ENCODE data around the gene CCDC3.

Gene CCDC3

DNA sequence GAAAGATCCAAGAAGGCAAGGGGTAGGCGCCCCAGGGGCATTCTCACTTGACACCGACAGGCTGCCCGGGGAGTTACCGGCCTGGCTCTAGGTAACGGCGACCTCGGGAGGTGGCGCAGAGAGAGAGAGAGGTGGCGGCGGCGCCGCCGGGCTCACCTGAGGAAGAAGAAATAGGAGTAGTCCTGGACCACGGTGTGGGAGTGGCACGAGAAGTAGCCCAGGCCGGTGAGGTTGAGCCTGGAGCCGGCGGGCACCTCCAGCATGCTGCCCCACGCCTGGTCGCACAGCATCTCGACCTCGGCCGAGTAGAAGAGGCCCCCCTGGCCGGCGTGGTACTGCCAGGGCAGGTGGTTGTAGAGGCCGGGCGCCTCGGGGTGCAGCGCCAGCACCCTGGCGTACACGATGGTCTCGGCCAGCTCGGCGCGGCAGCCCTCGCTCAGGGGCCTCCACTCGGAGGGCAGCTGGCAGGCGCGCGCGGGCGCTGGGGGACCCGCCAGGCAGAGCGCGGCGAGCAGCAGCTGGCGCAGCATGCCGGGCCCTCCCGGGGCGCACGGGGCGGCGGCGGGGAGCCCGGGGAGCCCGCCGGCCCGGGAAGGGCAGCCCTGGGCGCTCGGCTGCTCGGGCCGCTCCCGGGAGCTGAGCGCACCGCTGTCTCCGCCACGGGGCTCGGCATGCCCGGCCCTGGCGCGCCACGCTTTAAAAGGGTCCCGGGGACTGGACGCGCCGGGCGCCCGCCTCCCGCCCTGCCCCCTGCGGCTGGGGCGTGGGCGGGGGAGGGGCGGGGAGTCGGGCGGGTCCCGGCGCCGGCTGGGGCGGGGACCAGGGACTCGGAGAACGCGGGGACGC is at the start of gene CCDC3:
TSS of gene CCDC3 (minus strand) at position 673 of the 846 bp plus-strand sequence. CDS start at position 530, 143 bp downstream.
- Histone ChIP-seq H3K9me2 (replicated peaks; ENCODE audit: insufficient read depth, low read length) (no peaks in the 10 kb centered on the region), H3K36me3 (replicated peaks; ENCODE audit: insufficient read depth, low read length) (no peaks in the 10 kb centered on the region), H2AFZ (ENCODE audit: low read length) (no peak within 1 kb of the TSS), H3K27ac (ENCODE audit: low read length) (no peak within 1 kb of the TSS), H3K4me1 (ENCODE audit: low read length) (no peaks in the 10 kb centered on the region), H3K27me3 (replicated peaks; ENCODE audit: insufficient read depth, low read length) (no peaks in the 10 kb centered on the region), H4K20me1 (ENCODE audit: insufficient read depth, low read length) (no peaks in the 10 kb centered on the region), H3F3A (ENCODE audit: insufficient read depth, low read length) (no peaks in the 10 kb centered on the region), H3K4me2 (ENCODE audit: low read depth, low read length) (0 out of 2 replicates have a peak within 1 kb of the TSS, but pooled peaks have one; percentile 21), H3K79me2 (ENCODE audit: low read length) (no peaks in the 10 kb centered on the region), H3K9me3 (replicated peaks; ENCODE audit: insufficient read depth, low read length) (no peaks in the 10 kb centered on the region), H3K4me3 (ENCODE audit: low read length) (no peak within 1 kb of the TSS; the same call in 1 of the 2 replicates), H3K9ac (ENCODE audit: low read length) (no peak within 1 kb of the TSS)
- DNase-seq = no peak
- no peak for TF ChIP-seq EZH2 (optimal IDR thresholded peaks at IDR 0.05; ENCODE audit: low read depth, low read length)
- TF ChIP-seq, protein P1, sequence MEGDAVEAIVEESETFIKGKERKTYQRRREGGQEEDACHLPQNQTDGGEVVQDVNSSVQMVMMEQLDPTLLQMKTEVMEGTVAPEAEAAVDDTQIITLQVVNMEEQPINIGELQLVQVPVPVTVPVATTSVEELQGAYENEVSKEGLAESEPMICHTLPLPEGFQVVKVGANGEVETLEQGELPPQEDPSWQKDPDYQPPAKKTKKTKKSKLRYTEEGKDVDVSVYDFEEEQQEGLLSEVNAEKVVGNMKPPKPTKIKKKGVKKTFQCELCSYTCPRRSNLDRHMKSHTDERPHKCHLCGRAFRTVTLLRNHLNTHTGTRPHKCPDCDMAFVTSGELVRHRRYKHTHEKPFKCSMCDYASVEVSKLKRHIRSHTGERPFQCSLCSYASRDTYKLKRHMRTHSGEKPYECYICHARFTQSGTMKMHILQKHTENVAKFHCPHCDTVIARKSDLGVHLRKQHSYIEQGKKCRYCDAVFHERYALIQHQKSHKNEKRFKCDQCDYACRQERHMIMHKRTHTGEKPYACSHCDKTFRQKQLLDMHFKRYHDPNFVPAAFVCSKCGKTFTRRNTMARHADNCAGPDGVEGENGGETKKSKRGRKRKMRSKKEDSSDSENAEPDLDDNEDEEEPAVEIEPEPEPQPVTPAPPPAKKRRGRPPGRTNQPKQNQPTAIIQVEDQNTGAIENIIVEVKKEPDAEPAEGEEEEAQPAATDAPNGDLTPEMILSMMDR (IDR thresholded peaks at IDR 0.05; ENCODE audit: low read length) = no peak
- TF ChIP-seq EZH2phosphoT487 (IDR thresholded peaks at IDR 0.05; ENCODE audit: low read length) = no peak

DNA sequence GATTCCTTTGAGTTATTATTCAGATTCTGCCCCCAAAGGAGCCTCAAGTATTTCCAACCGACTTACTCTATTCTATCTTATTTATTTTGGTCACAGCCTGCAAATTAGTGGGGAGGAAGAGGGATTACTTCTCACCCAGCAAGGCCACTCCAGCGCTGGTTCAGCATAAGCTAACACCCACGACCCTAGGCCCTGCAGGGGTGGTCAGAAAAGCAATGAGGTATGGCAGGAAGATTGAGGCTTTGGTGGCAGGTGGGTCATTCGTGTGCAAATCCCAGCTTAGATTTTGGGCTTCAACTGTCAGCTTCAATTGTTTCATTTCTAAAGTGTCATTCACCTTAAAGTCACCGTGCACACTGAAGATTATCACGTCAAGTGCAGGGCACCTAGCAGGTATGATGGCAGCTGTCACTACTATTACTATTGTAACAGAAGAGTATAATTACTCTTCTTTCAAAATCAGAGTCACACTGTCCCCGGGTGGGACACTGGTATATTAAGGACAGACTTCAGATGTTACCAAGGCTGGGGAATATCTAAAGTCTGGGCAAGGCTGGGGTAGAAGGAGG is 49.7 kb upstream of the CCDC3 start:
- no peak for DNase-seq
- no peak overlapping the region for H3K27ac ChIP-seq (ENCODE audit: low read length)
- H4K20me1 ChIP-seq (ENCODE audit: insufficient read depth, low read length) = no peaks in the 10 kb centered on the region
- TF ChIP-seq EZH2 (optimal IDR thresholded peaks at IDR 0.05; ENCODE audit: low read depth, low read length) (no peak), EZH2phosphoT487 (IDR thresholded peaks at IDR 0.05; ENCODE audit: low read length) (no peak)
- TF ChIP-seq, protein P1 (IDR thresholded peaks at IDR 0.05; ENCODE audit: low read length) = no peak
- no peaks in the 10 kb centered on the region for H3K79me2 ChIP-seq (ENCODE audit: low read length)
- no peak overlapping the region for H3K4me2 ChIP-seq (ENCODE audit: low read depth, low read length)
- no peak overlapping the region for H3K4me3 ChIP-seq (ENCODE audit: low read length)
- no peaks in the 10 kb centered on the region for H3K36me3 ChIP-seq (replicated peaks; ENCODE audit: insufficient read depth, low read length)
- H3K9me2 ChIP-seq (replicated peaks; ENCODE audit: insufficient read depth, low read length) = no peaks in the 10 kb centered on the region
- H3K27me3 ChIP-seq (replicated peaks; ENCODE audit: insufficient read depth, low read length) = no peaks in the 10 kb centered on the region
- H3F3A ChIP-seq (ENCODE audit: insufficient read depth, low read length) = no peaks in the 10 kb centered on the region
- H2AFZ ChIP-seq (ENCODE audit: low read length) = no peak overlapping the region
- H3K4me1 ChIP-seq (ENCODE audit: low read length) = no peaks in the 10 kb centered on the region
- no peak overlapping the region for H3K9ac ChIP-seq (ENCODE audit: low read length)
- no peaks in the 10 kb centered on the region for H3K9me3 ChIP-seq (replicated peaks; ENCODE audit: insufficient read depth, low read length)

GRCh38 chr10:13049774-13050420 is 48.4 kb upstream of the CCDC3 start:
- Histone ChIP-seq H3K9ac (ENCODE audit: low read length) (no peak overlapping the region), H2AFZ (ENCODE audit: low read length) (no peak overlapping the region), H3K27ac (ENCODE audit: low read length) (no peak overlapping the region), H3K4me1 (ENCODE audit: low read length) (no peaks in the 10 kb centered on the region), H4K20me1 (ENCODE audit: insufficient read depth, low read length) (no peaks in the 10 kb centered on the region), H3K9me2 (replicated peaks; ENCODE audit: insufficient read depth, low read length) (no peaks in the 10 kb centered on the region), H3K4me2 (ENCODE audit: low read depth, low read length) (no peak overlapping the region), H3K27me3 (replicated peaks; ENCODE audit: insufficient read depth, low read length) (no peaks in the 10 kb centered on the region), H3K79me2 (ENCODE audit: low read length) (no peaks in the 10 kb centered on the region), H3K4me3 (ENCODE audit: low read length) (no peak overlapping the region), H3F3A (ENCODE audit: insufficient read depth, low read length) (no peaks in the 10 kb centered on the region), H3K36me3 (replicated peaks; ENCODE audit: insufficient read depth, low read length) (no peaks in the 10 kb centered on the region), H3K9me3 (replicated peaks; ENCODE audit: insufficient read depth, low read length) (no peaks in the 10 kb centered on the region)
- DNase-seq = no peak
- TF ChIP-seq, protein P1 (IDR thresholded peaks at IDR 0.05; ENCODE audit: low read length) = no peak
- TF ChIP-seq EZH2 (optimal IDR thresholded peaks at IDR 0.05; ENCODE audit: low read depth, low read length) = no peak
- TF ChIP-seq EZH2phosphoT487 (IDR thresholded peaks at IDR 0.05; ENCODE audit: low read length) = no peak
